K562 (cell line): ENCODE measurements around the gene HBG1. TPM values are rescaled to one million over a fixed set of nuclear protein-coding genes. Genes with fewer than 3 reads are reported as not detected.

ENCODE experiments used
- BDP1 ChIP-seq: IDR thresholded peaks from 3 replicates; pipeline ENCODE4 v1.6.1; 2011; ENCODE audit not compliant: insufficient read length, insufficient read depth
- BRCA1 ChIP-seq, 2 experiments: fragments of 450-650 bp in 1 of 2; sonication (generic) in 1 of 2; formaldehyde crosslinking in 1 of 2; IDR thresholded peaks; 2 replicates each; pipeline versions ENCODE4 v1.5.0 to v1.6.1; 2017 to 2020; ENCODE audit warnings: mild to moderate bottlenecking in 1 of 2, missing genetic modification reagents in 1 of 2
- DACH1 ChIP-seq: fragments of 450-650 bp; IDR thresholded peaks from 2 replicates; pipeline ENCODE4 v1.6.1; 2018; ENCODE audit not compliant: partially characterized antibody
- GATAD2B ChIP-seq: fragments of 450-650 bp; IDR thresholded peaks from 2 replicates; pipeline ENCODE4 v1.6.1; 2017; ENCODE audit warnings: mild to moderate bottlenecking, borderline replicate concordance
- HDAC2 ChIP-seq: fragments of 450-650 bp; IDR thresholded peaks from 2 replicates; pipeline ENCODE4 v1.6.1; 2016; ENCODE audit warnings: mild to moderate bottlenecking
- PHF20 ChIP-seq: fragments of 450-650 bp; IDR thresholded peaks from 2 replicates; pipeline ENCODE4 v1.6.1; 2018; ENCODE audit not compliant: partially characterized antibody
- SP2 ChIP-seq: IDR thresholded peaks from 2 replicates; pipeline ENCODE4 v1.6.1; 2011; ENCODE audit warnings: mild to moderate bottlenecking, low read depth, low read length, moderate library complexity; ENCODE audit not compliant: poor library complexity, severe bottlenecking; ENCODE audit errors: extremely low read depth
- TSC22D4 ChIP-seq: fragments of 450-650 bp; IDR thresholded peaks from 2 replicates; pipeline ENCODE4 v1.6.1; 2016; ENCODE audit warnings: missing genetic modification characterization, missing biosample characterization, control low read depth
- WHSC1 ChIP-seq: IDR thresholded peaks from one replicate; pipeline ENCODE4 v1.6.1; 2012; ENCODE audit warnings: low read length, control low read depth, inconsistent platforms
- YBX1 ChIP-seq: fragments of 450-650 bp; IDR thresholded peaks from 2 replicates; pipeline ENCODE4 v1.7.1; 2016; ENCODE audit warnings: mild to moderate bottlenecking
- ZNF175 ChIP-seq: fragments of 200-800 bp; sonication (Bioruptor generic); IDR thresholded peaks from 2 replicates; pipeline ENCODE4 v1.6.1; 2016; ENCODE audit warnings: low read depth, mild to moderate bottlenecking, missing genetic modification characterization, missing compliant biosample characterization
- ZNF586 ChIP-seq: fragments of 450-650 bp; formaldehyde crosslinking; conservative IDR thresholded peaks from 2 replicates; pipeline ENCODE4 v1.4.0; 2020; ENCODE audit warnings: mild to moderate bottlenecking, moderate library complexity
- polyA plus RNA-seq, 8 experiments: library from polyadenylated mRNA; depleted of rRNA in 4 of 8; stranded (reverse) in 5 of 8; unstranded in 3 of 8; fragments of >200 nt; fragmentation: Nextera tagmentation in 2 of 8; fragmentation: Illumina TruSeq in 1 of 8; extraction: Ambion mirVana in 2 of 8; extraction: Trizol in 1 of 8; gene quantifications; 2 replicates each; pipeline versions ENCODE4 v1.2.1 to v1.2.3, GENCODE V29; 2011 to 2014; ENCODE audit warnings: inconsistent platforms in 1 of 8, missing spikeins in 1 of 8
- total RNA-seq, 7 experiments: library from RNA; depleted of rRNA in 6 of 7; stranded (reverse); fragments of >200 nt in 6 of 7; fragmentation: Illumina TruSeq in 2 of 7; extraction: Trizol in 2 of 7; gene quantifications; 2 replicates each; pipeline versions ENCODE4 v1.2.1 to v1.2.3, GENCODE V29; 2011 to 2021; ENCODE audit warnings: low replicate concordance in 1 of 7
- TF ChIP-seq, protein P1 (sequence below): fragments of 250-450 bp; sonication (Bioruptor Pico); IDR thresholded peaks from 2 replicates; pipeline ENCODE4 v1.8.0; 2022; ENCODE audit warnings: moderate library complexity, mild to moderate bottlenecking, inconsistent platforms
- TF ChIP-seq, protein P2 (sequence below), 2 experiments: fragments of 450-650 bp in 1 of 2; IDR thresholded peaks; 2 replicates each; pipeline ENCODE4 v1.6.1; 2011 to 2017; ENCODE audit warnings: low read depth in 2 of 2, antibody characterized with exemption in 1 of 2, borderline replicate concordance in 1 of 2, low read length in 1 of 2, mild to moderate bottlenecking in 1 of 2, mixed read lengths in 1 of 2; ENCODE audit not compliant: control insufficient read depth in 1 of 2
- TF ChIP-seq, protein P3 (sequence below): fragments of 450-650 bp; IDR thresholded peaks from 2 replicates; pipeline ENCODE4 v1.6.1; 2017; ENCODE audit warnings: antibody characterized with exemption, mild to moderate bottlenecking

HBG1 gene
- total and polyA plus RNA-seq, 9 of the 15 experiments (the other 6 are each of a cell fraction or from before 2014, with no cell fraction given): 1,066 to 16,338 (median 4,898) TPM

DNA sequence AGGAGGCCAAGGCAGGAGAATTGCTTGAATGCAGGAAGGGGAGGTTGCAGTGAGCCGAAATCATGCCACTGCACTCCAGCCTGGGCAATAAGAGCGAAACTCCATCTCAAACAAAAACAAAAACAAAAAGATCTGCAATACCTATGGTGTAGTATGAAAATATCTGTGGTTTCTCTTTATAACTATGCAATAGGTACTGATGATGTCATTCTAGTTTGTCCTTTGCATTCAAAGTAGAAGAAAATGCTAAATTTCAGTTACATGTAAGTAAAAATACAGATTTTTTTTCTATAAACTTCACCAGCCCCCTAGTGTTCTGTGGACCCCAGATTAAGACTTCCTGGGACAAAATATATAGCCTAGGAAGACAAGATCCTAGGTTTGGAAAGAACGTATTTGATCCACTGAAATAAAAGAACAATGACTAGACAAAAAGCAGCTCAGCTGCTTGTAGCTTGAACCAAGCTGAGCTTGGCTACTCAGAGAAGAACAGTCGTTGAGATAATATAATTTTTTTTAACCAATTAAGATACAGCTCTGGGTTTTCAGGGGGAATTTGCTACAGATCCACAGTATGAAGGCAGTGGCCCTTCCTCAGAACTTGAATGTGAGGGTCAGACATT is 22.8 kb upstream of the HBG1 start (continued):
- TF ChIP-seq, protein P1, sequence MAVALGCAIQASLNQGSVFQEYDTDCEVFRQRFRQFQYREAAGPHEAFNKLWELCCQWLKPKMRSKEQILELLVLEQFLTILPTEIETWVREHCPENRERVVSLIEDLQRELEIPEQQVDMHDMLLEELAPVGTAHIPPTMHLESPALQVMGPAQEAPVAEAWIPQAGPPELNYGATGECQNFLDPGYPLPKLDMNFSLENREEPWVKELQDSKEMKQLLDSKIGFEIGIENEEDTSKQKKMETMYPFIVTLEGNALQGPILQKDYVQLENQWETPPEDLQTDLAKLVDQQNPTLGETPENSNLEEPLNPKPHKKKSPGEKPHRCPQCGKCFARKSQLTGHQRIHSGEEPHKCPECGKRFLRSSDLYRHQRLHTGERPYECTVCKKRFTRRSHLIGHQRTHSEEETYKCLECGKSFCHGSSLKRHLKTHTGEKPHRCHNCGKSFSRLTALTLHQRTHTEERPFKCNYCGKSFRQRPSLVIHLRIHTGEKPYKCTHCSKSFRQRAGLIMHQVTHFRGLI (CRISPR knock-in tag): no peak
- TF ChIP-seq SP2 (no peak), ZNF586 (CRISPR knock-in tag) (no peak), YBX1 (no peak), ZNF175 (CRISPR knock-in tag) (no peak), BDP1 (no peak), BRCA1 (IDR thresholded peaks at IDR 0.05) (no peak), BRCA1 (CRISPR knock-in tag; IDR thresholded peaks at IDR 0.05) (no peak), PHF20 (no peak), GATAD2B (no peak), WHSC1 (no peak), HDAC2 (no peak), TSC22D4 (tag) (no peak), DACH1 (no peak)
- TF ChIP-seq, protein P2, sequence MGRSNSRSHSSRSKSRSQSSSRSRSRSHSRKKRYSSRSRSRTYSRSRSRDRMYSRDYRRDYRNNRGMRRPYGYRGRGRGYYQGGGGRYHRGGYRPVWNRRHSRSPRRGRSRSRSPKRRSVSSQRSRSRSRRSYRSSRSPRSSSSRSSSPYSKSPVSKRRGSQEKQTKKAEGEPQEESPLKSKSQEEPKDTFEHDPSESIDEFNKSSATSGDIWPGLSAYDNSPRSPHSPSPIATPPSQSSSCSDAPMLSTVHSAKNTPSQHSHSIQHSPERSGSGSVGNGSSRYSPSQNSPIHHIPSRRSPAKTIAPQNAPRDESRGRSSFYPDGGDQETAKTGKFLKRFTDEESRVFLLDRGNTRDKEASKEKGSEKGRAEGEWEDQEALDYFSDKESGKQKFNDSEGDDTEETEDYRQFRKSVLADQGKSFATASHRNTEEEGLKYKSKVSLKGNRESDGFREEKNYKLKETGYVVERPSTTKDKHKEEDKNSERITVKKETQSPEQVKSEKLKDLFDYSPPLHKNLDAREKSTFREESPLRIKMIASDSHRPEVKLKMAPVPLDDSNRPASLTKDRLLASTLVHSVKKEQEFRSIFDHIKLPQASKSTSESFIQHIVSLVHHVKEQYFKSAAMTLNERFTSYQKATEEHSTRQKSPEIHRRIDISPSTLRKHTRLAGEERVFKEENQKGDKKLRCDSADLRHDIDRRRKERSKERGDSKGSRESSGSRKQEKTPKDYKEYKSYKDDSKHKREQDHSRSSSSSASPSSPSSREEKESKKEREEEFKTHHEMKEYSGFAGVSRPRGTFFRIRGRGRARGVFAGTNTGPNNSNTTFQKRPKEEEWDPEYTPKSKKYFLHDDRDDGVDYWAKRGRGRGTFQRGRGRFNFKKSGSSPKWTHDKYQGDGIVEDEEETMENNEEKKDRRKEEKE (IDR thresholded peaks at IDR 0.05; ENCODE audit: borderline replicate concordance in 1 of 2, control insufficient read depth in 1 of 2, low read depth in 2 of 2, low read length in 1 of 2): no peak
- TF ChIP-seq, protein P3, sequence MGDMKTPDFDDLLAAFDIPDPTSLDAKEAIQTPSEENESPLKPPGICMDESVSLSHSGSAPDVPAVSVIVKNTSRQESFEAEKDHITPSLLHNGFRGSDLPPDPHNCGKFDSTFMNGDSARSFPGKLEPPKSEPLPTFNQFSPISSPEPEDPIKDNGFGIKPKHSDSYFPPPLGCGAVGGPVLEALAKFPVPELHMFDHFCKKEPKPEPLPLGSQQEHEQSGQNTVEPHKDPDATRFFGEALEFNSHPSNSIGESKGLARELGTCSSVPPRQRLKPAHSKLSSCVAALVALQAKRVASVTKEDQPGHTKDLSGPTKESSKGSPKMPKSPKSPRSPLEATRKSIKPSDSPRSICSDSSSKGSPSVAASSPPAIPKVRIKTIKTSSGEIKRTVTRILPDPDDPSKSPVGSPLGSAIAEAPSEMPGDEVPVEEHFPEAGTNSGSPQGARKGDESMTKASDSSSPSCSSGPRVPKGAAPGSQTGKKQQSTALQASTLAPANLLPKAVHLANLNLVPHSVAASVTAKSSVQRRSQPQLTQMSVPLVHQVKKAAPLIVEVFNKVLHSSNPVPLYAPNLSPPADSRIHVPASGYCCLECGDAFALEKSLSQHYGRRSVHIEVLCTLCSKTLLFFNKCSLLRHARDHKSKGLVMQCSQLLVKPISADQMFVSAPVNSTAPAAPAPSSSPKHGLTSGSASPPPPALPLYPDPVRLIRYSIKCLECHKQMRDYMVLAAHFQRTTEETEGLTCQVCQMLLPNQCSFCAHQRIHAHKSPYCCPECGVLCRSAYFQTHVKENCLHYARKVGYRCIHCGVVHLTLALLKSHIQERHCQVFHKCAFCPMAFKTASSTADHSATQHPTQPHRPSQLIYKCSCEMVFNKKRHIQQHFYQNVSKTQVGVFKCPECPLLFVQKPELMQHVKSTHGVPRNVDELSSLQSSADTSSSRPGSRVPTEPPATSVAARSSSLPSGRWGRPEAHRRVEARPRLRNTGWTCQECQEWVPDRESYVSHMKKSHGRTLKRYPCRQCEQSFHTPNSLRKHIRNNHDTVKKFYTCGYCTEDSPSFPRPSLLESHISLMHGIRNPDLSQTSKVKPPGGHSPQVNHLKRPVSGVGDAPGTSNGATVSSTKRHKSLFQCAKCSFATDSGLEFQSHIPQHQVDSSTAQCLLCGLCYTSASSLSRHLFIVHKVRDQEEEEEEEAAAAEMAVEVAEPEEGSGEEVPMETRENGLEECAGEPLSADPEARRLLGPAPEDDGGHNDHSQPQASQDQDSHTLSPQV: peak; percentile 77; the same call in 1 of the 2 replicates
